SIG-M5 (cell line): ENCODE results near the gene CDH23.

Experiments
- DNase-seq: peaks from one replicate; lab custom pipeline; 2025; lab: John Stamatoyannopoulos, UW

The CDH23 gene

GRCh38 chr10:71640607-71641006, 243.9 kb downstream of the CDH23 start:
- DNase-seq = no peak

GRCh38 chr10:71641449-71641848, 244.7 kb downstream of the CDH23 start:
- DNase-seq = no peak

GRCh38 chr10:71641986-71642385, 245.3 kb downstream of the CDH23 start:
- DNase-seq = no peak

- no peak for DNase-seq
Observed at GRCh38 chr10:71643904-71644303, 247.2 kb downstream of the CDH23 start.

- no peak for DNase-seq
Observed at GRCh38 chr10:71644307-71645180, 247.8 kb downstream of the CDH23 start.

- no peak for DNase-seq
Observed at GRCh38 chr10:71645185-71645584, 248.5 kb downstream of the CDH23 start.

GRCh38 chr10:71646037-71646436, 249.3 kb downstream of the CDH23 start:
- DNase-seq = no peak

GRCh38 chr10:71646592-71647292, 250.0 kb downstream of the CDH23 start:
- DNase-seq = no peak

GRCh38 chr10:71647526-71648253, 251.0 kb downstream of the CDH23 start:
- no peak for DNase-seq

- DNase-seq = no peak
Observed at GRCh38 chr10:71648254-71648932, 251.7 kb downstream of the CDH23 start.

GRCh38 chr10:71648933-71649320, 252.2 kb downstream of the CDH23 start:
- no peak for DNase-seq

GRCh38 chr10:71649631-71650030, 252.9 kb downstream of the CDH23 start:
- no peak for DNase-seq

GRCh38 chr10:71650397-71650796, 253.7 kb downstream of the CDH23 start:
- no peak for DNase-seq

GRCh38 chr10:71651428-71651827, 254.7 kb downstream of the CDH23 start:
- DNase-seq = no peak

GRCh38 chr10:71651928-71652327, 255.2 kb downstream of the CDH23 start:
- DNase-seq = no peak

GRCh38 chr10:71653044-71653443, 256.3 kb downstream of the CDH23 start:
- DNase-seq = no peak

- DNase-seq = no peak
Observed at GRCh38 chr10:71656220-71656619, 259.5 kb downstream of the CDH23 start.

- no peak for DNase-seq
Observed at GRCh38 chr10:71657604-71658466, 261.1 kb downstream of the CDH23 start.

GRCh38 chr10:71658467-71658745, 261.7 kb downstream of the CDH23 start:
- no peak for DNase-seq

GRCh38 chr10:71659111-71659634, 262.5 kb downstream of the CDH23 start:
- DNase-seq = no peak

GRCh38 chr10:71659737-71660136, 263.0 kb downstream of the CDH23 start:
- DNase-seq = no peak
